ENCODE results near the gene FAM76A.

DNA sequence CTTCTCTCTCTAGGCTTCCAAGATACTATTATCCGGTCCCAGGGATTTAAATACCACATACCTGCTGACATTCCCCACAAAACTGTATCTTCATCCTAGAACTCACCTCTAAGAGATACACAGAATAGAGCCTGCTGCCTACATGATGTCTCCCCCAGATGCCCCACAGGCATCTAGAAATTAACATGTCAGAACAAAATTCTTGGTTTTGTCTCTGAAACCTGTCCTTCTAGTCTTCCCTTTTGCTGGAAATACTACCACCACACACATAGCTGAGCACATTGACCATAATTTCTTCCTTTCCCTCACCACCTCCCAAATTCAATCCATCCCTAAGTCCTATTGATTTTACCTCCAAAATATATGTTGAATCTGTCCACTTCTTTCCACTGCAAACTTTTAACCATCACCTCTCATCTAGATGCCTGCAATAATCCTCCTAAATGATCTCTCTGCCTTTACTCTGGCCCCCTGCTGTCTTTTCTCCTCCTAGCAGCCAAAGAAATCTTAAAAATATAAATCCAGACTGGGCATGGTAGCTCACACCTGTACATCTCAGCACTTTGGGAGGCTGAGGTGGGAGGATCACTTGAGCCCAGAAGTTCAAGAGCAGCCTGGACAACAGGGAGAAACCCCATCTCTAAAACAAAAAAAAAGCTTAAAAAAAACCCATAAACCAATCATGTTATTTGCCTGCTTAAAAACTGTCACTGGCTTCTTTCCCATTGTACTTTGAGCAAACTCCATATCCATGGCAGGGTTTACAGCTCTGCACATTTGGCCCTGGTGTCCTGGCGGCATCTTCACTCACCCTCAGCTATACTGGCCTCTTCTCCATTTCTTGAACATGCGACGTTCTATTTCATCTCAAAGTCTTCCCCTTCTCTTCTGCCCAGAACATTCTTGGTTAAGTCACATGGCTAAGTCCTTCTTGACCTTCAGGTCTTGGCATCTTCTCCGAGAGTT lies 6.2 kb upstream of the FAM76A start:
- TF ChIP-seq, protein P1, sequence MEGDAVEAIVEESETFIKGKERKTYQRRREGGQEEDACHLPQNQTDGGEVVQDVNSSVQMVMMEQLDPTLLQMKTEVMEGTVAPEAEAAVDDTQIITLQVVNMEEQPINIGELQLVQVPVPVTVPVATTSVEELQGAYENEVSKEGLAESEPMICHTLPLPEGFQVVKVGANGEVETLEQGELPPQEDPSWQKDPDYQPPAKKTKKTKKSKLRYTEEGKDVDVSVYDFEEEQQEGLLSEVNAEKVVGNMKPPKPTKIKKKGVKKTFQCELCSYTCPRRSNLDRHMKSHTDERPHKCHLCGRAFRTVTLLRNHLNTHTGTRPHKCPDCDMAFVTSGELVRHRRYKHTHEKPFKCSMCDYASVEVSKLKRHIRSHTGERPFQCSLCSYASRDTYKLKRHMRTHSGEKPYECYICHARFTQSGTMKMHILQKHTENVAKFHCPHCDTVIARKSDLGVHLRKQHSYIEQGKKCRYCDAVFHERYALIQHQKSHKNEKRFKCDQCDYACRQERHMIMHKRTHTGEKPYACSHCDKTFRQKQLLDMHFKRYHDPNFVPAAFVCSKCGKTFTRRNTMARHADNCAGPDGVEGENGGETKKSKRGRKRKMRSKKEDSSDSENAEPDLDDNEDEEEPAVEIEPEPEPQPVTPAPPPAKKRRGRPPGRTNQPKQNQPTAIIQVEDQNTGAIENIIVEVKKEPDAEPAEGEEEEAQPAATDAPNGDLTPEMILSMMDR (optimal IDR thresholded peaks at IDR 0.05 in 1 of 3, IDR thresholded peaks at IDR 0.05 in 1 of 3, conservative IDR thresholded peaks at IDR 0.05 in 1 of 3; ENCODE audit: extremely low read depth in 1 of 3, insufficient read depth in 2 of 3, low read length in 3 of 3): peak in 2 of 3 experiments; percentile 31 to 57
- TF ChIP-seq EZH2 (IDR thresholded peaks at IDR 0.05; ENCODE audit: low read length): no peak
